H9 (cell line): ENCODE data around the gene VTA1. TPM values are rescaled to one million over a fixed set of nuclear protein-coding genes. Genes with fewer than 3 reads are reported as not detected.

Experiments used
- DNase-seq: peaks from one replicate; pipeline ENCODE4 v3.0.0-alpha.2; 2017
- H2AFZ ChIP-seq: one replicate; pipeline ENCODE4 v1.6.1; 2013; ENCODE audit warnings: mild to moderate bottlenecking, low read length, control low read depth, moderate library complexity
- H2AK5ac ChIP-seq: 2 replicates; pipeline ENCODE4 v1.6.1; 2013; ENCODE audit warnings: low read length, control low read depth, mixed read lengths; ENCODE audit not compliant: insufficient read length
- H2BK120ac ChIP-seq: one replicate; pipeline ENCODE4 v1.6.1; 2013; ENCODE audit warnings: low read depth, mild to moderate bottlenecking, low read length, control low read depth, inconsistent platforms; ENCODE audit not compliant: poor library complexity, severe bottlenecking
- H2BK12ac ChIP-seq: 2 replicates; pipeline ENCODE4 v1.6.1; 2013; ENCODE audit warnings: low read length, control low read depth, mixed read lengths, low read depth; ENCODE audit not compliant: insufficient read length
- H2BK15ac ChIP-seq: 2 replicates; pipeline ENCODE4 v1.6.1; 2013; ENCODE audit warnings: low read depth, low read length, control low read depth
- H2BK20ac ChIP-seq: one replicate; pipeline ENCODE4 v1.6.1; 2013; ENCODE audit warnings: low read depth, mild to moderate bottlenecking, low read length, control low read depth, inconsistent platforms; ENCODE audit not compliant: poor library complexity, severe bottlenecking
- H2BK5ac ChIP-seq: 2 replicates; pipeline ENCODE4 v1.6.1; 2013; ENCODE audit warnings: low read length, control low read depth, mixed read lengths; ENCODE audit not compliant: insufficient read length
- H3K14ac ChIP-seq: 2 replicates; pipeline ENCODE4 v1.6.1; 2013; ENCODE audit warnings: low read length, control low read depth; ENCODE audit not compliant: insufficient read depth
- H3K18ac ChIP-seq: 2 replicates; pipeline ENCODE4 v1.6.1; 2013; ENCODE audit warnings: low read depth, mild to moderate bottlenecking, mixed read lengths, low read length, control low read depth; ENCODE audit not compliant: insufficient read length
- H3K23ac ChIP-seq: 2 replicates; pipeline ENCODE4 v1.6.1; 2013; ENCODE audit warnings: low read length, control low read depth, mixed read lengths, low read depth; ENCODE audit not compliant: insufficient read length
- H3K23me2 ChIP-seq: 2 replicates; pipeline ENCODE4 v1.6.1; 2013; ENCODE audit warnings: low read depth, mild to moderate bottlenecking, mixed read lengths, low read length, control low read depth; ENCODE audit not compliant: insufficient read length, poor library complexity, severe bottlenecking
- H3K27ac ChIP-seq: 2 replicates; pipeline ENCODE4 v1.5.1; 2013; ENCODE audit warnings: low read length, control low read depth, mixed read lengths, low read depth; ENCODE audit not compliant: insufficient read length
- H3K27me3 ChIP-seq: 2 replicates; pipeline ENCODE4 v1.6.1; 2013; ENCODE audit warnings: low read length, control low read depth, inconsistent platforms; ENCODE audit not compliant: insufficient read depth
- H3K4ac ChIP-seq: 2 replicates; pipeline ENCODE4 v1.6.1; 2013; ENCODE audit warnings: low read depth, mild to moderate bottlenecking, control low read depth, inconsistent platforms, low read length, moderate library complexity
- H3K4me1 ChIP-seq: 2 replicates; pipeline ENCODE4 v1.6.1; 2013; ENCODE audit warnings: low read length, control low read depth, inconsistent platforms; ENCODE audit not compliant: insufficient read depth
- H3K4me2 ChIP-seq: 2 replicates; pipeline ENCODE4 v1.6.1; 2013; ENCODE audit warnings: low read length, control low read depth, mixed read lengths; ENCODE audit not compliant: insufficient read length, insufficient read depth
- H3K56ac ChIP-seq: 2 replicates; pipeline ENCODE4 v1.6.1; 2013; ENCODE audit warnings: low read depth, mild to moderate bottlenecking, mixed read lengths, low read length, control low read depth; ENCODE audit not compliant: insufficient read length
- H3K79me1 ChIP-seq: 2 replicates; pipeline ENCODE4 v1.6.1; 2013; ENCODE audit warnings: low read depth, mild to moderate bottlenecking, moderate library complexity, low read length, control low read depth, inconsistent platforms; ENCODE audit not compliant: insufficient read depth, poor library complexity, severe bottlenecking
- H3K79me2 ChIP-seq: 2 replicates; pipeline ENCODE4 v1.6.1; 2013; ENCODE audit warnings: low read length, control low read depth, inconsistent platforms; ENCODE audit not compliant: insufficient read depth
- H3K9ac ChIP-seq: 2 replicates; pipeline ENCODE4 v1.6.1; 2013; ENCODE audit warnings: low read length, control low read depth, mixed read lengths; ENCODE audit not compliant: insufficient read length; ENCODE audit errors: extremely low read depth
- H3K9me3 ChIP-seq: one replicate; pipeline ENCODE4 v1.6.1; 2013; ENCODE audit warnings: low read depth, low read length, inconsistent platforms; ENCODE audit not compliant: control insufficient read depth
- H3T11ph ChIP-seq: one replicate; pipeline ENCODE4 v1.6.1; 2013; ENCODE audit warnings: mild to moderate bottlenecking, low read length, control low read depth, inconsistent platforms
- H4K20me1 ChIP-seq: one replicate; pipeline ENCODE4 v1.6.1; 2013; ENCODE audit not compliant: control insufficient read depth, insufficient read length, insufficient read depth
- H4K5ac ChIP-seq: 2 replicates; pipeline ENCODE4 v1.6.1; 2013; ENCODE audit warnings: low read depth, mild to moderate bottlenecking, mixed read lengths, low read length, control low read depth; ENCODE audit not compliant: insufficient read length
- H4K8ac ChIP-seq: replicated peaks from 2 replicates; pipeline ENCODE4 v1.6.1; 2013; ENCODE audit warnings: low read length, control low read depth, mixed read lengths, low read depth; ENCODE audit not compliant: insufficient read length
- H4K91ac ChIP-seq: 2 replicates; pipeline ENCODE4 v1.6.1; 2013; ENCODE audit warnings: low read depth, mild to moderate bottlenecking, moderate library complexity, mixed read lengths, low read length, control low read depth; ENCODE audit not compliant: insufficient read length
- H3K27ac Mint-ChIP-seq, 3 experiments: 2 replicates in 2 of 3; 3 replicates in 1 of 3; pipeline ENCODE4 v1.8.0; 2020 to 2021; ENCODE audit warnings: mixed read lengths in 3 of 3, mild to moderate bottlenecking in 1 of 3, moderate library complexity in 1 of 3
- H3K27me3 Mint-ChIP-seq: 2 replicates; pipeline ENCODE4 v1.8.0; 2021; ENCODE audit warnings: low read depth, mild to moderate bottlenecking, moderate library complexity, mixed read lengths
- H3K36me3 Mint-ChIP-seq, 3 experiments: 2 replicates in 2 of 3; 3 replicates in 1 of 3; pipeline ENCODE4 v1.8.0; 2020 to 2021; ENCODE audit warnings: low read depth in 3 of 3, mixed read lengths in 3 of 3; ENCODE audit not compliant: insufficient read depth in 1 of 3
- H3K4me1 Mint-ChIP-seq, 2 experiments: 2 replicates each; pipeline ENCODE4 v1.8.0; 2020; ENCODE audit warnings: mixed read lengths in 2 of 2
- H3K4me3 Mint-ChIP-seq, 2 experiments: 2 replicates in 1 of 2; 3 replicates in 1 of 2; pipeline ENCODE4 v1.8.0; 2020 to 2021; ENCODE audit warnings: mild to moderate bottlenecking in 2 of 2, mixed read lengths in 2 of 2, moderate library complexity in 1 of 2
- H3K9me3 Mint-ChIP-seq, 2 experiments: 2 replicates in 1 of 2; 3 replicates in 1 of 2; pipeline ENCODE4 v1.8.0; 2020; ENCODE audit warnings: mild to moderate bottlenecking in 2 of 2, mixed read lengths in 2 of 2, moderate library complexity in 1 of 2
- CTCF ChIP-seq: fragments of 200-600 bp; sonication (generic); conservative IDR thresholded peaks from 3 replicates; pipeline ENCODE4 v1.8.0; 2021; ENCODE audit warnings: antibody characterized with exemption, mild to moderate bottlenecking
- WGBS: extraction: QIAGEN DNeasy Blood & Tissue Kit; methylation state at CpG from one replicate; pipeline ENCODE4 v1.1.7; 2013; ENCODE audit warnings: missing lambda C conversion rate, low lambda C conversion rate, mixed read lengths; ENCODE audit not compliant: insufficient read length; ENCODE audit errors: extremely low coverage; 5-methylcytosine and 5-hydroxymethylcytosine counted together
- total RNA-seq: library from RNA; stranded (reverse); gene quantifications from 2 replicates; pipeline ENCODE4 v1.2.1, GENCODE V29; 2021

Gene VTA1
- total RNA-seq, 1 experiment from 2014 or later: 63.1 TPM

GRCh38 chr6:142213402-142213801, 66.3 kb downstream of the VTA1 start:
- Histone ChIP-seq H3K27me3 (no peaks in the 10 kb centered on the region), H2BK20ac (no peak overlapping the region), H3K4me2 (no peak overlapping the region), H4K91ac (no peak overlapping the region), H3K9ac (no peak overlapping the region), H3K56ac (no peak overlapping the region), H4K20me1 (no peaks in the 10 kb centered on the region), H3K14ac (no peak overlapping the region), H3K18ac (no peak overlapping the region), H3K23ac (no peak overlapping the region), H2BK15ac (no peak overlapping the region), H3T11ph (no peak overlapping the region), H2BK5ac (no peak overlapping the region), H2BK12ac (no peak overlapping the region), H2AK5ac (no peak overlapping the region), H3K79me2 (no peaks in the 10 kb centered on the region), H2AFZ (no peak overlapping the region), H3K27ac (no peak overlapping the region), H4K5ac (no peak overlapping the region), H3K4ac (no peak overlapping the region), H3K23me2 (no peaks in the 10 kb centered on the region), H3K79me1 (no peaks in the 10 kb centered on the region), H4K8ac (no peak overlapping the region), H3K4me1 (no peaks in the 10 kb centered on the region), H2BK120ac (no peak overlapping the region), H3K9me3 (peaks cover 15% of the 10 kb centered on the region)
- no peak for TF ChIP-seq CTCF
- no peaks in the 10 kb centered on the region for H3K27me3 Mint-ChIP-seq
- no CpG with 5 or more reads among the region's 1 CpG for WGBS
- peaks cover 45 to 49% (median 45%) of the 10 kb centered on the region in 3 experiments for H3K36me3 Mint-ChIP-seq
- H3K4me1 Mint-ChIP-seq: no peaks in the 10 kb centered on the region
- H3K27ac Mint-ChIP-seq: no peak overlapping the region
- peaks cover 15 to 17% of the 10 kb centered on the region in 2 experiments; a peak in 4 of 5 replicates for H3K9me3 Mint-ChIP-seq
- no peak for DNase-seq
- H3K4me3 Mint-ChIP-seq: no peak overlapping the region
